Measurements from ENCODE around the gene CACNA1C. TPM values are rescaled to one million over a fixed set of nuclear protein-coding genes. Genes with fewer than 3 reads are reported as not detected.
A peak's percentile ranks its signal among the peaks of the same experiment; 100 is the strongest.

Gene CACNA1C
- total and polyA plus RNA-seq, 2 of the 4 experiments (the other 2 are of a cell fraction), result 1.6 to 2.6 TPM

DNA sequence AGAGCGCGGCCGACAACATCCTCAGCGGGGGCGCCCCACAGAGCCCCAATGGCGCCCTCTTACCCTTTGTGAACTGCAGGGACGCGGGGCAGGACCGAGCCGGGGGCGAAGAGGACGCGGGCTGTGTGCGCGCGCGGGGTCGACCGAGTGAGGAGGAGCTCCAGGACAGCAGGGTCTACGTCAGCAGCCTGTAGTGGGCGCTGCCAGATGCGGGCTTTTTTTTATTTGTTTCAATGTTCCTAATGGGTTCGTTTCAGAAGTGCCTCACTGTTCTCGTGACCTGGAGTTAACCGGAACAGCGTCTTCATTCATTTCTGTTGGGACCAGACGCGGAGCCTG, 638.2 kb downstream of the CACNA1C start:
- 42% methylated on average over 22 of the region's 28 CpGs; no CpG with 5 or more reads in 1 of the 2 experiments for WGBS, 2 experiments (ENCODE audit: extremely low coverage in 2 of 2, insufficient read length in 1 of 2)
- Histone ChIP-seq H3K79me1 (ENCODE audit: low read depth in 1 of 2, low read length in 2 of 2) (no peaks in the 10 kb centered on the region), H3K56ac (ENCODE audit: extremely low read depth, insufficient read depth, low read length) (no peak overlapping the region), H4K20me1 (ENCODE audit: insufficient read depth, low read length) (no peaks in the 10 kb centered on the region), H3K4me1 (ENCODE audit: control insufficient read depth, insufficient read depth, low read length) (no peaks in the 10 kb centered on the region), H3K9me3 (ENCODE audit: control insufficient read depth, insufficient read depth, low read length) (no peaks in the 10 kb centered on the region), H3K14ac (replicated peaks; ENCODE audit: low read depth, low read length) (no peak overlapping the region), H2BK20ac (ENCODE audit: low read depth, low read length) (no peak overlapping the region), H3K27ac (ENCODE audit: insufficient read depth, low read length) (no peak overlapping the region), H2AK9ac (replicated peaks; ENCODE audit: low read depth, low read length, poor library complexity) (peak overlapping the region; percentile 9), H3K23ac (ENCODE audit: low read depth, low read length) (no peak overlapping the region), H2BK15ac (ENCODE audit: low read depth, low read length) (no peak overlapping the region), H2AFZ (replicated peaks; ENCODE audit: low read length, poor library complexity) (peak overlapping the region; percentile 76), H4K5ac (ENCODE audit: low read depth, low read length) (no peak overlapping the region), H3K4ac (ENCODE audit: low read depth, low read length) (no peak overlapping the region), H3K27me3 (ENCODE audit: control insufficient read depth, insufficient read depth, low read length) (peaks cover 8% of the 10 kb centered on the region), H3K4me2 (ENCODE audit: low read depth, low read length) (no peak overlapping the region; the same call in 1 of the 2 replicates), H3K4me3 (ENCODE audit: insufficient read depth, low read depth, low read length) (no peak overlapping the region), H2BK120ac (ENCODE audit: low read depth, low read length) (no peak overlapping the region), H2AK5ac (ENCODE audit: low read depth, low read length) (no peak overlapping the region), H4K91ac (ENCODE audit: insufficient read depth, low read depth, low read length) (no peak overlapping the region), H3K36me3 (ENCODE audit: control insufficient read depth, insufficient read depth, low read length) (peaks cover 17% of the 10 kb centered on the region), H3K18ac (ENCODE audit: low read depth, low read length) (no peak overlapping the region), H3K9ac (ENCODE audit: low read depth, low read length) (no peak overlapping the region), H3K9me1 (ENCODE audit: insufficient read depth, low read length) (peaks cover 3% of the 10 kb centered on the region; the same call in 1 of the 2 replicates), H2BK5ac (ENCODE audit: low read depth, low read length, poor library complexity, severe bottlenecking) (no peak overlapping the region), H4K8ac (ENCODE audit: low read depth in 2 of 2, low read length in 2 of 2) (no peak overlapping the region)
- intact Hi-C loops (cut with micrococcal nuclease), result no loop called here
- DNase-seq (peak; percentile 7), ATAC-seq (ENCODE audit: low read depth) (peak; percentile 35; the same call in 1 of the 2 replicates)
- no TSS peak for BruUV-seq (replicated peaks)
- dilution Hi-C loops (cut with HindIII; ENCODE audit: low sequenced_read_pairs, unreplicated experiment), result no loop called here
- ChIA-PET CTCF (no interaction called here), POLR2A (ENCODE audit: unreplicated experiment) (no interaction called here)
- no peak for TF ChIP-seq FOS (IDR thresholded peaks at IDR 0.05; ENCODE audit: low read depth, low read length)
- no peak for TF ChIP-seq POLR2A (IDR thresholded peaks at IDR 0.05; ENCODE audit: low read depth, low read length)
- TF ChIP-seq SMC3 (IDR thresholded peaks at IDR 0.05; ENCODE audit: low read depth, low read length), result no peak
- TF ChIP-seq RFX5 (IDR thresholded peaks at IDR 0.05; ENCODE audit: low read depth, low read length), result no peak
- no peak for TF ChIP-seq BHLHE40 (IDR thresholded peaks at IDR 0.05; ENCODE audit: low read depth, low read length)
- TF ChIP-seq CEBPB (IDR thresholded peaks at IDR 0.05; ENCODE audit: low read depth, low read length), result no peak
- TF ChIP-seq, protein P1, sequence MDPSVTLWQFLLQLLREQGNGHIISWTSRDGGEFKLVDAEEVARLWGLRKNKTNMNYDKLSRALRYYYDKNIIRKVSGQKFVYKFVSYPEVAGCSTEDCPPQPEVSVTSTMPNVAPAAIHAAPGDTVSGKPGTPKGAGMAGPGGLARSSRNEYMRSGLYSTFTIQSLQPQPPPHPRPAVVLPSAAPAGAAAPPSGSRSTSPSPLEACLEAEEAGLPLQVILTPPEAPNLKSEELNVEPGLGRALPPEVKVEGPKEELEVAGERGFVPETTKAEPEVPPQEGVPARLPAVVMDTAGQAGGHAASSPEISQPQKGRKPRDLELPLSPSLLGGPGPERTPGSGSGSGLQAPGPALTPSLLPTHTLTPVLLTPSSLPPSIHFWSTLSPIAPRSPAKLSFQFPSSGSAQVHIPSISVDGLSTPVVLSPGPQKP (IDR thresholded peaks at IDR 0.05; ENCODE audit: borderline replicate concordance, low read depth, low read length), result no peak
- TF ChIP-seq, protein P2, sequence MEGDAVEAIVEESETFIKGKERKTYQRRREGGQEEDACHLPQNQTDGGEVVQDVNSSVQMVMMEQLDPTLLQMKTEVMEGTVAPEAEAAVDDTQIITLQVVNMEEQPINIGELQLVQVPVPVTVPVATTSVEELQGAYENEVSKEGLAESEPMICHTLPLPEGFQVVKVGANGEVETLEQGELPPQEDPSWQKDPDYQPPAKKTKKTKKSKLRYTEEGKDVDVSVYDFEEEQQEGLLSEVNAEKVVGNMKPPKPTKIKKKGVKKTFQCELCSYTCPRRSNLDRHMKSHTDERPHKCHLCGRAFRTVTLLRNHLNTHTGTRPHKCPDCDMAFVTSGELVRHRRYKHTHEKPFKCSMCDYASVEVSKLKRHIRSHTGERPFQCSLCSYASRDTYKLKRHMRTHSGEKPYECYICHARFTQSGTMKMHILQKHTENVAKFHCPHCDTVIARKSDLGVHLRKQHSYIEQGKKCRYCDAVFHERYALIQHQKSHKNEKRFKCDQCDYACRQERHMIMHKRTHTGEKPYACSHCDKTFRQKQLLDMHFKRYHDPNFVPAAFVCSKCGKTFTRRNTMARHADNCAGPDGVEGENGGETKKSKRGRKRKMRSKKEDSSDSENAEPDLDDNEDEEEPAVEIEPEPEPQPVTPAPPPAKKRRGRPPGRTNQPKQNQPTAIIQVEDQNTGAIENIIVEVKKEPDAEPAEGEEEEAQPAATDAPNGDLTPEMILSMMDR (conservative IDR thresholded peaks at IDR 0.05; ENCODE audit: low read depth, low read length), result no peak
- no peak for TF ChIP-seq RAD21 (IDR thresholded peaks at IDR 0.05; ENCODE audit: low read length)
- TF ChIP-seq CHD1 (IDR thresholded peaks at IDR 0.05; ENCODE audit: low read depth, low read length), result no peak
- in situ Hi-C loops (cut with MboI; ENCODE audit: low sequenced_read_pairs), result no loop called here

Measured in IMR-90 (cell line).